ENCODE measurements around the gene FBXO46.

Gene FBXO46

GRCh38 chr19:45765702-45766295 is 35.1 kb upstream of the FBXO46 start (continued):
- TF ChIP-seq REPIN1 (tag by site-specific recombination; IDR thresholded peaks at IDR 0.05; ENCODE audit: low read depth) (no peak), ZNF26 (tag by site-specific recombination; IDR thresholded peaks at IDR 0.05) (no peak), ZNF704 (tag by site-specific recombination; IDR thresholded peaks at IDR 0.05) (no peak)

- POLR2A ChIA-PET, result no interaction called here
These were observed 34.4 kb upstream of the FBXO46 start for GRCh38 chr19:45764945-45765701.

More at GRCh38 chr19:45764945-45765701, 34.4 kb upstream of the FBXO46 start:
- Histone ChIP-seq H3K27ac (ENCODE audit: extremely low read depth, low read depth, low read length) (no peak overlapping the region), H3K4me3 (ENCODE audit: low read depth, low read length) (no peak overlapping the region), H3K9me3 (ENCODE audit: control insufficient read depth, insufficient read depth, low read depth, low read length) (no peaks in the 10 kb centered on the region), H3K4me1 (ENCODE audit: control insufficient read depth, insufficient read depth, low read length) (peaks cover 19% of the 10 kb centered on the region), H3K36me3 (ENCODE audit: control insufficient read depth in 2 of 2, insufficient read depth in 1 of 2, low read length in 2 of 2) (no peaks in the 10 kb centered on the region)
- CTCF ChIA-PET, result no interaction called here
- no peak for TF ChIP-seq SP3 (tag by site-specific recombination; IDR thresholded peaks at IDR 0.05)
- TF ChIP-seq ZNF175 (tag by site-specific recombination; IDR thresholded peaks at IDR 0.05), result no peak
- TF ChIP-seq PRDM2 (tag by site-specific recombination; IDR thresholded peaks at IDR 0.05; ENCODE audit: borderline replicate concordance), result no peak
- TF ChIP-seq ZNF639 (tag by site-specific recombination; IDR thresholded peaks at IDR 0.05), result no peak
- TF ChIP-seq ZNF362 (tag by site-specific recombination; IDR thresholded peaks at IDR 0.05), result no peak
- no peak for TF ChIP-seq ZFP37 (tag by site-specific recombination; IDR thresholded peaks at IDR 0.05)

Measured in HEK293 (cell line).